ENCODE results near the gene RAC2. TPM values are rescaled to one million over a fixed set of nuclear protein-coding genes. Genes with fewer than 3 reads are reported as not detected.
A peak's percentile ranks its signal among the peaks of the same experiment; 100 is the strongest.
"Not testable (repeated sequence)": the region's sequence is repeated elsewhere in the genome, so short reads cannot be mapped to it uniquely, and the experiment has no call there.

RAC2 gene
- total RNA-seq, 1 experiment from 2014 or later = not detected

DNA sequence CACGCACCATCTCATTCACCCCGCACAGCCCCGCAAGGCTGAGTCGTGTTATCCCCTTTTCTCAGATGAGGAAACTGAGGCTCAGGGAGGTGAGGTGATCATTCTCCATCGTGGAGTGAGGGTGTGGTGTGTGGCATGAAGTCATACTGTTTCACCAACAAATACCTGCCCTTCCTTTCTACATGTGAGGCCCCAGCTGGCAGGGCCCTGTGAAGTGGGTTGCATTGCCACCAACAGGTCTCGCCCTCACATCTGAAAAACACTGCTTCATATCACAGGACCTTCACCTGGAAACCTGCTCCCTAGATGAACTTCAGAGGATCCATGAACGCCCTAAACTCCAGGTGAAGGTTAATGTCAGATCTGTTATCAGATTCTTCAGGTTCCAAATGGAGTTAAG, 36.1 kb downstream of the RAC2 start:
- no peak overlapping the region for H3K4me3 ChIP-seq
- no peak overlapping the region for H3K27ac ChIP-seq
- no peaks in the 10 kb centered on the region for H3K9me3 ChIP-seq (replicated peaks)
- H3K4me1 ChIP-seq = no peaks in the 10 kb centered on the region
- DNase-seq = no peak
- H3K36me3 ChIP-seq = no peaks in the 10 kb centered on the region
- H3K27me3 ChIP-seq = peaks cover 4% of the 10 kb centered on the region; the same call in 1 of the 2 replicates

DNA sequence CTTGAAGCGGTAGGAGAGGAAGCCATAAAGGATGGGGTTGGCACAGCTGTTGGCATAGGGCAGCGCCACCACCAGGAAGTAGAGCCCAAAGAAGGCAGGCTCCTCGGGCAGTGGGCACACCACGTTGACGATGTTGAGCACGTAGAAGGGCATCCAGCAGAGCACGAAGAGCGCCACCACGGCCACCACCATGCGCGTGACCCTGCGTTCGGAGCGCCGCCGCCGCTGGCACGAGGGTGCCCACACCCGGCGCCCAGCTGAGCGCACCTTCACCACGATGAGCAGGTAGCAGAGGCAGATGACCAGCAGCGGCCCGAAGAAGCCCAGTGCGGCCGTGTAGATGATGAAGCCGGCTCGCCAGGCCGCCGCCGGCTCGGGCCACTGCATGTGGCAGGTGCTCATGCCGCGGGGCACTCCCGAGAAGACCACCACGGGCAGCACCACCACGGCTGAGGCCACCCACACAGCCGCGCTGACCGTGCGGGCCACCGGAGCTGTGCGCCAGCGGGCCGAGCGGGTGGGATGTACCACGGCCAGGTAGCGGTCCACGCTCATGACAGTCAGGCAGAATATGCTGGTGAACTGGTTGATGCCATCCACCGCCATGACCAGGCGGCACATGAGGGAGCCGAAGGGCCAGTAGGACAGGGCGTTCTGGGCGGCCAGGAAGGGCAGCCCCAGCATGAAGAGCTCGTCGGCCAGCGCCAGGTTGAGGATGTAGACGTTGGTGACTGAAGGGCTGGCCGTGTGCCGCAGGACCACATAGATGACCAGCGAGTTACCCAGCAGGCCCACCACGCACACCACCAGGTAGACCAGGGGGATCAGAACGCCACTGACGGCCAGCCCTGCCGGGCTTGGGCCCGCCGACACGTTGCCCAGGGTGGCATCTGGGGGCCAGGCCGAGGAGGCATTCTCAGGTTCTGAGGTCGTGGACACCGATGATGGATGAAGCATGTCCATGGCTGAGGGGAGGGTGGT, 36.9 kb downstream of the RAC2 start:
- DNase-seq = no peak
- Histone ChIP-seq H3K9me3 (replicated peaks) (no peaks in the 10 kb centered on the region), H3K4me1 (no peaks in the 10 kb centered on the region), H3K4me3 (no peak overlapping the region), H3K27ac (no peak overlapping the region), H3K36me3 (no peaks in the 10 kb centered on the region), H3K27me3 (peaks cover 6% of the 10 kb centered on the region; the same call in 1 of the 2 replicates)

DNA sequence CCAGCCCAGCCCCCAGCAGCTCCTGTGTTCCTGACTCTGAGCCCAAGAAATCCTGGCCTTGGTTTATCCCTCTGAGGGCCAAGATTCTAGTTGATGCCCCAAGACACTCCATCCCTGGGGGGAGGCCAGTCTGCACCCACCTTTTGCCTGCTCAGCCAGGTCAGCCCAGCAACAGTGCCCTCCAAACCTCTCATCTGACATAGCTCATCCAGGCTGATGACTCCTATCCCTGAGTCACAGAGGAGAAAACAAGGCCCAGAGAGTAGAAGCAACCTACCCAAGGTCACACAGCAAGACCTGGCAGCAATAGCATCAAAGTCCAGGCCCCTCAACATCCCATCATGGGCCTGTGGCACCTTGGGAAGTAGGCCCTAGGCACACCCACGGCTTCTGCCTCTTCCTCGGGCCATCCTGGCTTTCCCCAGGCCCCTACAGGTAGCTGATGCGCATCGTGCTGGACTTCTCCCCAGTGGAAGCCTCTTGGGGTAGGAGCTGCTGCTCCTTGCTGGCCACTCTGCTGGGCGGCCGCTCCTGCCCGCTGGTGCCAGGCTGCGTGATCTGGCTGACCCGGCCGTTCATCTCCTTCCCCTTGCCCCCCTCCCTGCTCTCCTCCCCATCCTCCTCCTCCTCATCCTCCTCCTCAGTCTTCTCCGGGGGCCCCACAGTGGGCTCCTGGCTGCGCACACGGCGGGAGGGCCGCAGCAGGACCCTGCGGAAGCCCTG, 37.8 kb downstream of the RAC2 start:
- DNase-seq = no peak
- no peaks in the 10 kb centered on the region for H3K36me3 ChIP-seq

DNA sequence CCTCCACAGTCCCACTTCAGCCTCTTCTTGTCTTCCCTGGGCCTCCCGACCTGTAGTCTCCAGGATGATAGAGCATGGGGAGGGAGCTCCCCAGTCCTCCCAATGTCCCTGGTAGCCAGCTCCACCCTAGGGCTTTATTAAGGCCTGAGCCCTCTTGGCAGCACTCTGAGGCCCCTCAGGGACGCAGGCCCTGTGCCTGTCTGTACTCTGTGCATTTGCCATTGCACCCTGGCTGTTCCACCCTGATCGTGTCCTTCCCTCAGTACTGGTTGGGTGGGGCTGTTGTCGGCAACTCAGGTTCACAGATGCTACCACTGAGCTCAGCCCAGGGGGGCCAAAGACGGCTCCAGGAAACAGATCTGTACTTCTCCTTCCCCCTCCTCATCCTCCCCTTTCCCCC, 39.0 kb downstream of the RAC2 start:
- H3K4me3 ChIP-seq = no peak overlapping the region
- H3K27ac ChIP-seq = no peak overlapping the region
- peaks cover 6% of the 10 kb centered on the region; the same call in 1 of the 2 replicates for H3K27me3 ChIP-seq
- H3K4me1 ChIP-seq = no peaks in the 10 kb centered on the region
- H3K9me3 ChIP-seq (replicated peaks) = no peaks in the 10 kb centered on the region
- no peak for DNase-seq
- H3K36me3 ChIP-seq = no peaks in the 10 kb centered on the region

More for the DNA sequence above, 37.8 kb downstream of the RAC2 start:
- Histone ChIP-seq H3K4me3 (no peak overlapping the region), H3K9me3 (replicated peaks) (no peaks in the 10 kb centered on the region), H3K27me3 (peaks cover 6% of the 10 kb centered on the region; the same call in 1 of the 2 replicates), H3K27ac (no peak overlapping the region), H3K4me1 (no peaks in the 10 kb centered on the region)

DNA sequence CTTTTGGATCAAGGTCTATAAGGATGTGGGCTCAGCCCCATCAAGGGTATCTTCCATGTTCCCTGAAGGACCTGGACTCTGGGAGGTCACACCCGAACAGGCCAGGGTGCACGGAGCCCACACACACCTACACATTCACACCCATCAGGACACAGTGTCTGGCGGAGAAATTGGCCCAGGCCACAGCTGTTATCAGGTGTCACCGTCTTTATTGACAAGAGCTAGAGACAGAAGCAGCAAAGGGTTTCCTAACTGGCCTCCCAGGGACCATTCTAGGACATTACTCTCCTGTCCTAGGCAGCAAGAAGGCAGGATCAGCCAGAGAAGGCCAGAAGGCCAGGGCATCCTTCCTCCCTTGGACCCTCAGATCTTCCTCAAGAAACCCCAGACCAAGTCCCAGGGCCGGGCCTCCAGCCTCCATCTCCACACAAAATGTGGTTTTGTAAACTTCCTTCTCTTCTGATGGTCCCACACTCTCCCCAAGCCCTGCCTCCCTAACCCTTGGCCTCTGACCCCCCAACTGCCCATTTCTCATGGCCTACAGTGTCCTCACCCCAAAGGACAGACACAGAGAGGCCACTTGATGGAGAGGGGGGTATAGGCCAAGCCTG, 39.9 kb downstream of the RAC2 start:
- Histone ChIP-seq H3K9me3 (replicated peaks) (no peaks in the 10 kb centered on the region), H3K36me3 (no peaks in the 10 kb centered on the region), H3K4me3 (no peak overlapping the region), H3K27me3 (peaks cover 6% of the 10 kb centered on the region; the same call in 1 of the 2 replicates), H3K4me1 (no peaks in the 10 kb centered on the region), H3K27ac (no peak overlapping the region)
- DNase-seq = no peak

DNA sequence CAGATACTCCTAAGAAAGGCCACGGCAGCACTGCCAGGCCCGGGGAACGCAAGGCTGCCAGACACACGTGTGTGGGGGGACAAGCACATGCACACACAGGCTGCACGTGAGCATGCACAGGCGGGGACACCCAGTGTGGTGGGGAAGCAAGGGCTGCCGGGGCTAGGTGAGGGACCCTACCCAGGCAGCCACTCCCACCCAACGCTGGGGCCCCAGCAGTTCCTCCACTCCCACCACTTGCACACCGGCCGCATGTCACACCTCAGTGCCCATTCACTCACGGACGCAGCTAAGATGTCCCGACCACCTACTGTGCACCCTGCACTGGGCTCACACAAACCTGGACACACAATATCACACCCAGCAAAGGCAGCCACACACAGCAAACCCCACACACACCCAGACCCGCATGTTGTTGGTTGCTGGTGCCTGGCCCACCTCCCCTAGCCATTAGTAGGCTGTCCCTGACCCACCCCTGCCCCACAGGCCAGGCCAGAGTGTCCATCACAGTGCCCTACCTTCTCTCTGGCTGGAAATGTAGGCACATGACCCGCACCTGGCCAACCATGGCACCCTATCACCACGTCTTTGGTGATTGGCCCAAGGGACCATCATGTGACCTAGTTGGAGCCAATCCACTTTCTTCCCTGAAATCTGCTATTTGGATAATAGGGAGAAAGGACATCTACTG, 40.6 kb downstream of the RAC2 start:
- H3K27me3 ChIP-seq = peaks cover 6% of the 10 kb centered on the region; the same call in 1 of the 2 replicates
- no peak overlapping the region for H3K27ac ChIP-seq
- no peaks in the 10 kb centered on the region for H3K36me3 ChIP-seq
- H3K9me3 ChIP-seq (replicated peaks) = no peaks in the 10 kb centered on the region
- H3K4me1 ChIP-seq = no peaks in the 10 kb centered on the region
- no peak overlapping the region for H3K4me3 ChIP-seq
- no peak for DNase-seq

DNA sequence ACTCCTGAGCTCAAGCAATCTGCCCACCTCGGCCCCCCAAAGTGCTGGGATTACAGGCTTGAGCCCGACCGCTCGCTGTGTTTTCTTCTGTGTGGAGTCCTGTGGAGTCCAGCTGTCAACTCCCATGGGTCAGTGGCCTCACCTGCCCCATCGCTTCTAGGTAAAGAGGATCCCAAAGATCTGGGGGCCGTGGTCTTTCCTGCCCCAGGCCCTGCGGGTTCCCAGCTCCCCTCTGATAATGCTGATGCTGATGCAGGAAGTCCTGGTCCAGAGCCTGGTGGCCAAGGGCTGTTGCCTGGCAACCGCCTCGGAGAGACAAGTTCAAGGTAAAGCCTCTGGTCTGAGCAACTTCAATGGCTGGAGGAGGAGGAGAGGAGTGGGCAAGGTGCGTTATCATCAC, 41.4 kb downstream of the RAC2 start:
- Histone ChIP-seq H3K4me1 (no peaks in the 10 kb centered on the region), H3K27me3 (0 out of 2 replicates have a peak, but pooled peaks cover 6% of the 10 kb centered on the region), H3K27ac (no peak overlapping the region), H3K36me3 (no peaks in the 10 kb centered on the region), H3K9me3 (replicated peaks) (no peaks in the 10 kb centered on the region), H3K4me3 (no peak overlapping the region)
- no peak for DNase-seq

DNA sequence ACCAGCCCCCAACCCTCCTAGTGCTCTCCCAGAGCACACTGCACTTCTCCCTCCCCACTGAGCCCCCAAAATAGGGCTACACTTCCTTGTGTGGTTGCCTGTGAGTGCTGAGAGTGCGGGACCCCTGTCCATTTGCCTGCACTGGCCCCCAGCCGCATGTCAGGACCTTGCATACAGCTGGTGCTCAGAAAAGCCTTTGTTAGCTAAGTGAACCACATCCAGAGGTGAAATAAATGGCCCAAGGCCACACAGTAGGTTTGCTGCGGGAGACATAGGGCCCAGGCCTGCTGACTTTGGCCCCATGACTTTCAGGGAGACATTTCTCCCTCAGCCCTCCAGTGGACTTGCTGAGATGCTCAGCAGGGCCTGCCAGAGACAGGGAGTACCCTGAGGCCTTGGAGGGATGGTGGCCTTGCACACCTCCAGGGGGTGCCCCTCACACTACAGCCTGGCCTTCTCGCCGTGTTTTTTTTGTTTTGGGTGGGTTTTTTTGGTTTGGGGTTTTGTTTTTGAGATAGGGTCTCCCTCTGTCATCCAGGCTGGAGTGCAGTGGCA, 42.0 kb downstream of the RAC2 start:
- H3K4me1 ChIP-seq = no peaks in the 10 kb centered on the region
- 0 out of 2 replicates have a peak, but pooled peaks cover 6% of the 10 kb centered on the region for H3K27me3 ChIP-seq
- DNase-seq = no peak
- no peak overlapping the region for H3K27ac ChIP-seq
- no peaks in the 10 kb centered on the region for H3K9me3 ChIP-seq (replicated peaks)
- H3K4me3 ChIP-seq = no peak overlapping the region
- H3K36me3 ChIP-seq = no peaks in the 10 kb centered on the region

DNA sequence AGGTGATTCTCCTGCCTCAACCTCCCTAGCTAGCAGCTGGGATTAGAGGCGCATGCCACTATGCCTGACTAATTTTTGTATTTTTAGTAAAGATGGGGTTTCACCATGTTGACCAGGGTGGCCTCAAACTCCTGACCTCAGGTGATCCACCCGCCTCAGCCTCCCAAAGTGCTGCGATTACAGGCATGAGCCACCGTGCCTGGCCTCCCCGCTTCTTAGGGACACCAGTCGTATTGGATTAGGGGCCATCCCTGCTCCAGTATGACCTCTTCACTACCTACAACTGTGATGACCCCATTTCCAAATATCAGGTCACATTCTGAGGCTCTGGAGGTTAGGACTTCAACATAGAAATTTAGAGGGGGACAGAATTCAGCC, 42.6 kb downstream of the RAC2 start:
- not testable (repeated sequence) for H3K27me3 ChIP-seq; H3K9me3 ChIP-seq (replicated peaks); H3K4me3 ChIP-seq; H3K27ac ChIP-seq; H3K36me3 ChIP-seq; DNase-seq; H3K4me1 ChIP-seq

DNA sequence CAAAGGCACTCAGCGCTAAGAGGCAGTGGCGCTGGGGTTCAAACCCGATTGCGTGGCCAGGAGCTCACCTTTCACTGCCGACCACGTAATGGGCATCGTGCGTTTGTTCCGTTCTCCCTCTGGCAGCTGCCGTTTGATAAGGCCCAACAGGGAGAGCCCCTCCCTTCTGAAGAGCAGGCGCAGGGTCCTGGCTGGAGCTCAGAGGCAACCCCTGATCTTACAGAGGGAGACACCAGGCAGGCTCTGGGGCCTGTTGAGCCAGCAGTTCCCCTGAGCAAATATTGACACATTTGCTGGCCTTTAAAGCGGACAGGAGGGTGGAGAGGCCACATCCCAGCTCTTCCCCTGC, 44.3 kb downstream of the RAC2 start:
- Histone ChIP-seq H3K4me1 (no peaks in the 10 kb centered on the region), H3K9me3 (replicated peaks) (no peaks in the 10 kb centered on the region), H3K27me3 (0 out of 2 replicates have a peak, but pooled peaks cover 6% of the 10 kb centered on the region), H3K4me3 (peak overlapping the region; percentile 47; the same call in 1 of the 2 replicates), H3K36me3 (no peaks in the 10 kb centered on the region), H3K27ac (no peak overlapping the region)
- DNase-seq = no peak

DNA sequence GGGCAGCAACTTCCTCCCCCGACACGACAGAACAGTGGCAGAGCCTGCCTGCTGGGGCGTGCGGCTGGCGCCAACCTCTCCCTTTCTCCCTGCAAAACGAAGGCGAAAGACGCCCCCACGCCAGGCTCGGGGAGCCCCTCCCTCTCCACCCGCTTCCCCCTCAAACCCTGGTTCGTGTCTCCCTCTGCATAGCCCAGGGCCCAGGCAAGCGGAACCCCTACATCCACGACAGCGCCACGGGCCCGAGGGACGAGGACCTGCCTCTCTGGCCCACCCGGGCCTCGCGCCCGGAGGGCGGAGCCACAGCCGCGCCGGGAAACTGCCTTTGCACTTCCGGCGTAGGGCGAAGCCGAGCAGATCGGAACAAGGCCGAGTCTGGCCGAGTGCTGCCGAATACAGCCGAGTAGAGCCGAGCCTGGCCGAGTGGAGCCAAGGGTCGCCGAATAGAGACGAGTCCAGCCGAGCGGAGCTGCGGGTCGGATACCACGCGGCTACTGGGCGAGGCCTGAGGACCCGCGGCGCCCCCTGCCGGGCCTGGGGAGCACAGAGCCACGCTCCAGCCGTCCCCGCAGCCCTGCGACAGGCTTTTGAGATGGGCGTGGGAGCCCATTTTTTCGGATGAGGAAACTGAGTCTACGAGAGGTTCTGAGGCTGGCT, 44.8 kb downstream of the RAC2 start:
- Histone ChIP-seq H3K4me3 (peak overlapping the region; percentile 47), H3K9me3 (replicated peaks) (no peaks in the 10 kb centered on the region), H3K36me3 (no peaks in the 10 kb centered on the region), H3K27me3 (0 out of 2 replicates have a peak, but pooled peaks cover 6% of the 10 kb centered on the region), H3K4me1 (no peaks in the 10 kb centered on the region), H3K27ac (no peak overlapping the region)
- peak; percentile 89 to 91 for DNase-seq

DNA sequence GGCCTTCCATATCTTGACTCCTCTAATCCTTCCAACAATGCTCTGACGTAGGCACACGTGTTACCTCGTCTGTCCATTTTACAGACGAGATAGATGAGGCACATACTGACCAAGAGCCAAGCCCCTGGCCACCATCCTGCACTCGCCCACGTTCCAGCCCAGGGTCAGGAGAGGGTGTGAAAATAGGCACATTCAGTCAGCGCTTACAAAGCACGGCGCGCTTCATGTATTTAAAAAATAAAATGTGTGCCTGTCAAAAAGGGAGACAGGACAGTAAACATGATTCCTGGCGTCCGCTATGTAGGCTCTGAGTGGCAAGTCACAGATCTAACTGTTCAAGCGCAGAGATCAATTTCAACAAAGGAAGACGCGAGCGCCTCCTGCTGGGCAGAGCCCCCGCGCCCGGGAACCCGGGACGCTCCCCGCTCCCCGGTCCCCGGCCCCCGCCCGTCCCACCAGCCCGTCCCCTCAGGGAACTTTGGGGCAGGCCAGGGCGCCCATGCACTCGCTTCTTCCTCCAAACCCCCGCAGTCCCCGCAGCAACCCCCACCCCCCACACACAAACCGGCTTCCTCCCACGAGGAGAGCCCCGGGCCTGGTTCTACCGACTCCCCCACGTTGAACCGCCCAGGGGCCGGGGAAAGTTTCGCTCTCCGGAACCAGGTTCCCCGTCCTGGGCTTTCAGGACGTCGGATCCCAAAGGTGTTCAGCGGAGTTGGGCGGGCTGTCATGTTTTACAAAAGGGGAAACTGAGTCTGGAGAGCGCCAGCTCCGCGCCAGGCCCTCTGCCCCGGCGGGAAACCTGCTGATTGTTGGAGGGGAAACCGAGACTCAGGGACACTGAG, 45.6 kb downstream of the RAC2 start:
- Histone ChIP-seq H3K27me3 (0 out of 2 replicates have a peak, but pooled peaks cover 6% of the 10 kb centered on the region), H3K27ac (no peak overlapping the region), H3K4me3 (peak overlapping the region; percentile 47), H3K9me3 (replicated peaks) (no peaks in the 10 kb centered on the region), H3K36me3 (no peaks in the 10 kb centered on the region), H3K4me1 (no peaks in the 10 kb centered on the region)
- no peak for DNase-seq
